ENCODE data around the gene CA12.

DNA sequence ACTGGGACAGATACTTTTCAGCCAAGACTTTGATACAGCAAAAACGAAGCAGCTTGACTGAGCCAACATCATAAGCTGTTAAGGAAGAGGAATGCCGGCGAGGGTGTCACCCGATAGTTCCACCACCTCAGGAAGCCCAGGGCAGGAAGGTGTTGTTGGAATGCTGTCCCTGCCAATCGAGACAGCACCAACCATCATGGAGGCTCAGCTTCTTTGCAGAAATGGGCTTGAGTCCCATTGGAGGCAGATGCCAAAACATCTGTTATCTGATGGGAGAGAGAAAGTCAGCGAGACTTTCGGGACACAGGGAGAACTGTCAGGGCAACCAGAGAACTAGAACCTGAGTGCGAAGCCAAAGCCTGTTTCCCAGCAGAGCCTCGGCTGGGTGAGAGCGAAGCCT is 50.7 kb downstream of the CA12 start:
- TF ChIP-seq CTCF (IDR thresholded peaks at IDR 0.05) = no peak
- no peak for TF ChIP-seq EZH2 (IDR thresholded peaks at IDR 0.05; ENCODE audit: borderline replicate concordance, insufficient read depth, low read depth, low read length, poor library complexity, severe bottlenecking)
